Measurements from ENCODE around the gene PRR13. TPM values are rescaled to one million over a fixed set of nuclear protein-coding genes. Genes with fewer than 3 reads are reported as not detected.
"Not testable (repeated sequence)": the region's sequence is repeated elsewhere in the genome, so short reads cannot be mapped to it uniquely, and the experiment has no call there.

Gene PRR13
- total RNA-seq, 4 donors from 2014 or later, result 160 to 541 (median 423) TPM

- H3K9me3 ChIP-seq, result no peaks in the 10 kb centered on the region
- DNase-seq, result no peak
- no peak for TF ChIP-seq POLR2A (IDR thresholded peaks at IDR 0.05)
- TF ChIP-seq, protein P1, sequence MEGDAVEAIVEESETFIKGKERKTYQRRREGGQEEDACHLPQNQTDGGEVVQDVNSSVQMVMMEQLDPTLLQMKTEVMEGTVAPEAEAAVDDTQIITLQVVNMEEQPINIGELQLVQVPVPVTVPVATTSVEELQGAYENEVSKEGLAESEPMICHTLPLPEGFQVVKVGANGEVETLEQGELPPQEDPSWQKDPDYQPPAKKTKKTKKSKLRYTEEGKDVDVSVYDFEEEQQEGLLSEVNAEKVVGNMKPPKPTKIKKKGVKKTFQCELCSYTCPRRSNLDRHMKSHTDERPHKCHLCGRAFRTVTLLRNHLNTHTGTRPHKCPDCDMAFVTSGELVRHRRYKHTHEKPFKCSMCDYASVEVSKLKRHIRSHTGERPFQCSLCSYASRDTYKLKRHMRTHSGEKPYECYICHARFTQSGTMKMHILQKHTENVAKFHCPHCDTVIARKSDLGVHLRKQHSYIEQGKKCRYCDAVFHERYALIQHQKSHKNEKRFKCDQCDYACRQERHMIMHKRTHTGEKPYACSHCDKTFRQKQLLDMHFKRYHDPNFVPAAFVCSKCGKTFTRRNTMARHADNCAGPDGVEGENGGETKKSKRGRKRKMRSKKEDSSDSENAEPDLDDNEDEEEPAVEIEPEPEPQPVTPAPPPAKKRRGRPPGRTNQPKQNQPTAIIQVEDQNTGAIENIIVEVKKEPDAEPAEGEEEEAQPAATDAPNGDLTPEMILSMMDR (IDR thresholded peaks at IDR 0.05), result no peak
- peaks cover 0 to 42% (median 0%) of the 10 kb centered on the region in 3 donors for H3K36me3 ChIP-seq
- no peak overlapping the region for H3K27ac ChIP-seq
- no peaks in the 10 kb centered on the region for H3K27me3 ChIP-seq
- peaks cover 0 to 18% (median 0%) of the 10 kb centered on the region in 4 donors for H3K4me1 ChIP-seq
- H3K4me3 ChIP-seq, result no peak overlapping the region
Observed at GRCh38 chr12:53413485-53414204, 27.9 kb upstream of the PRR13 start.

DNA sequence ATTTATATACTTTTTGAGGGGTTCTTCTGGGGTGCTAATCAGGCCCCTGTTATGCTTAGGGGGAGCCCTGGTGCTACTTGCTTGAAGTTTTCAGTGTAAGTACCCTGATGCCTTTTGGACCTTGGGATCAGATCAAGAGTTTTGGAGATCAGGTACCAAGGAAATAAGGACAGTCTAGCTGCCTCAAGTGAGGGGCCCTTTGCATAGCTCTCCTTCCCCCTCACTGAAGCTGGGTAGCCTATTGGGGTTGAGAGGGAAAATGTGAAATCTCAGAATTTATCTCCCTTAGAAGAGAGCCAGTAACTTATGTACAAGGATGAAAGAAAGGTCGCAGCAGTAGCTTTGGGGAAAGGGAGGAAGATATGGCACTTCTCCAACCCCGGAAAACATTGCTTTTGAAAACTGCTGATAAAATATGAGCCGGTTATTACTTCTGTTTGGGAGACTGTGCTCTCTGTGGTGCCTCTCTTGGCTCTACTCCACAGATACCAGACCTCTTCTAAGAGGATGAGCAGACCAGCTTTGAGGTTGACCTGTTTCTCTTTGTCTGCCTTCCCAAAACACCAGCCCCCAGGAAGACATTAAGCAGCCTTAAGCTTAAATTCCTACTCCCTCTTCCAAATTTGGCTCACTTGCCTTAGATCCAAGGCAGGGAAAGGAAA, 26.6 kb upstream of the PRR13 start:
- TF ChIP-seq, protein P1 (IDR thresholded peaks at IDR 0.05), result no peak
- no peak for TF ChIP-seq POLR2A (IDR thresholded peaks at IDR 0.05)
- H3K27me3 ChIP-seq, result no peaks in the 10 kb centered on the region
- peaks cover 0 to 30% (median 0%) of the 10 kb centered on the region in 3 donors for H3K36me3 ChIP-seq
- no peaks in the 10 kb centered on the region for H3K9me3 ChIP-seq
- H3K27ac ChIP-seq, result peak overlapping the region in 1 of 4 donors; percentile 20
- H3K4me3 ChIP-seq, result no peak overlapping the region
- H3K4me1 ChIP-seq, result peaks cover 0 to 18% (median 0%) of the 10 kb centered on the region in 4 donors
- no peak for DNase-seq

DNA sequence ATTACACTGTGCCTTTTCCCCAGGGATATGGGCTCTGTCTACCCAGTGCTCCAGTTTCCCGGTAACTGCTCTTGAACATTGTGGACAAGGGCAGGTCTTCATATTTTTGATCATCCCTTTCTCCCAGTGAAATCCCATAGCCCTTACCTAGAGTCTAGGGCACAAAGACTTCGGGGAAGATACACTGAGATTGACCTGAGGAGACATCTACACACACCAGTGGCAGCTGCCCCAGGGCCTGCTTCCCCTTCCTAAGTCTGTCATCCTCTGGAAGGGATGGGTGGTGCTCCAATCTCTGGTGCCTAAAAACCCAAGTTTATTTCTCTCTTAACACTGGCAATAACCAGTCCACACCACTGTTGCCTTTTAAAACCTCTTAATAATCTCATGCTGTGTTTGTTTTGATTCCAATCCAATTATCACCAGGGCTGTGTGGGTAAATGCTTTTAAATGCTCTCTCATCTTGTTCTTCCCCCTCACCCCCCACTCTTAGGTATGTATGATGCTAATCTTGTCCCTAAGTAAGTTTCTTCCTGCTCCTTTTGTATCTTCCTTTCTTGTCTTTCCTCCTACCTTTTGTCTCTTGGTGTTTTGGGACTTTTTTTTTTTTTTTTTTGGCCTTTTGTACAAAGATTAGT, 25.7 kb upstream of the PRR13 start:
- H3K4me1 ChIP-seq, result peaks cover 0 to 20% (median 0%) of the 10 kb centered on the region in 4 donors
- H3K36me3 ChIP-seq, result peaks cover 0 to 20% (median 0%) of the 10 kb centered on the region in 3 donors
- not testable (repeated sequence) for DNase-seq, H3K4me3 ChIP-seq, H3K27me3 ChIP-seq, H3K9me3 ChIP-seq
- peak overlapping the region in 1 of 4 donors; percentile 20 for H3K27ac ChIP-seq

GRCh38 chr12:53417291-53417816, 24.2 kb upstream of the PRR13 start:
- not testable (repeated sequence) for DNase-seq, H3K9me3 ChIP-seq, H3K4me3 ChIP-seq, H3K27me3 ChIP-seq, H3K36me3 ChIP-seq
- peaks cover 0 to 20% (median 3%) of the 10 kb centered on the region in 4 donors for H3K4me1 ChIP-seq
- H3K27ac ChIP-seq, result peak overlapping the region in 1 of 4 donors; percentile 8

DNA sequence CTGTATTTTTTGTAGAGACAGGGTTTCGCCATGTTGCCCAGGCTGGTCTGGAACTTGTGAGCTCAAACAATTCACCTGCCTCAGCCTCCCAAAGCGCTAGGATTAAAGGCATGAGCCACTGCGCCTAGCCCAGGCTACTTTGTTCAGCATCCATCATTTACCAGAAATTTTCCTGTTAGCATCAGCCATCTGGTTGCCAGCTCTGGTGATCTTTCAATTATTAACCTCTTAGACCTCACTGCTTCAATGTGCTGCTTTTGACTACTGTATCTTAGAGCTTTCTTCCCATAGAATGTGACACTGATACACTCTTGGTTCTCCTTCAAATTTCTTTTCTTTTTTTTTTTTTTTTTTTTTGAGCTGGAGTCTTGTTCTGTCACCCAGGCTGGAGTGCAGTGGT, 23.3 kb upstream of the PRR13 start:
- Histone ChIP-seq H3K27me3 (no peaks in the 10 kb centered on the region), H3K4me1 (peaks cover 0 to 13% (median 3%) of the 10 kb centered on the region in 4 donors), H3K4me3 (no peak overlapping the region), H3K27ac (peak overlapping the region in 1 of 4 donors; percentile 8), H3K9me3 (no peaks in the 10 kb centered on the region), H3K36me3 (no peaks in the 10 kb centered on the region)
- DNase-seq, result no peak
- no peak for TF ChIP-seq POLR2A (IDR thresholded peaks at IDR 0.05)
- TF ChIP-seq, protein P1 (IDR thresholded peaks at IDR 0.05), result no peak

- no peak overlapping the region for H3K4me3 ChIP-seq
- no peak overlapping the region for H3K27ac ChIP-seq
- H3K9me3 ChIP-seq, result no peaks in the 10 kb centered on the region
- H3K4me1 ChIP-seq, result peaks cover 0 to 13% (median 3%) of the 10 kb centered on the region in 4 donors
- no peak for DNase-seq
- H3K36me3 ChIP-seq, result no peaks in the 10 kb centered on the region
- TF ChIP-seq, protein P1 (IDR thresholded peaks at IDR 0.05), result no peak
- TF ChIP-seq POLR2A (IDR thresholded peaks at IDR 0.05), result no peak
- H3K27me3 ChIP-seq, result no peaks in the 10 kb centered on the region
Observed at GRCh38 chr12:53419756-53420155, 21.8 kb upstream of the PRR13 start.

- DNase-seq, result not testable (repeated sequence)
Observed at GRCh38 chr12:53422247-53422646, 19.3 kb upstream of the PRR13 start.

More at GRCh38 chr12:53422247-53422646, 19.3 kb upstream of the PRR13 start:
- not testable (repeated sequence) for H3K9me3 ChIP-seq, H3K36me3 ChIP-seq, H3K27ac ChIP-seq, H3K27me3 ChIP-seq, H3K4me3 ChIP-seq
- peaks cover 0 to 13% (median 3%) of the 10 kb centered on the region in 4 donors for H3K4me1 ChIP-seq

Measured in Peyer's patch (tissue), 4 donors.